Epithelial cell of esophagus (primary cell): Measurements from ENCODE around the gene HPGD.

ENCODE experiments used
- DNase-seq: peaks from one replicate; pipeline ENCODE4 v3.0.0; 2010; ENCODE audit warnings: low read depth
- H3K4me3 ChIP-seq: 2 replicates; pipeline ENCODE4 v1.5.1; 2011; ENCODE audit warnings: mild to moderate bottlenecking, low read length, control low read depth
- CTCF ChIP-seq: IDR thresholded peaks from 2 replicates; pipeline ENCODE4 v1.5.1; 2011; ENCODE audit warnings: low read depth, mild to moderate bottlenecking, low read length, control low read depth, inconsistent platforms; ENCODE audit not compliant: insufficient read depth; ENCODE audit errors: missing control alignments

The HPGD gene

GRCh38 chr4:174531486-174531885 is 9.2 kb upstream of the HPGD start:
- TF ChIP-seq CTCF, result no peak
- no peak overlapping the region for H3K4me3 ChIP-seq
- DNase-seq, result no peak

GRCh38 chr4:174528226-174528625 is 5.9 kb upstream of the HPGD start:
- TF ChIP-seq CTCF, result no peak
- DNase-seq, result peak; percentile 45
- H3K4me3 ChIP-seq, result no peak overlapping the region

GRCh38 chr4:174526731-174527130 is 4.4 kb upstream of the HPGD start:
- TF ChIP-seq CTCF, result no peak
- H3K4me3 ChIP-seq, result no peak overlapping the region
- no peak for DNase-seq

- peak; percentile 60 for DNase-seq
- TF ChIP-seq CTCF, result no peak
- no peak overlapping the region for H3K4me3 ChIP-seq
Observed at GRCh38 chr4:174524242-174524641, 2.0 kb upstream of the HPGD start.

GRCh38 chr4:174523025-174523693 is 871 bp upstream of the HPGD start:
- peak; percentile 8 for DNase-seq
- no peak for TF ChIP-seq CTCF

GRCh38 chr4:174521800-174522182 is 497 bp downstream of the HPGD start:
- H3K4me3 ChIP-seq, result peak overlapping the region; percentile 62
- peak; percentile 35 for TF ChIP-seq CTCF
- DNase-seq, result peak; percentile 50

More at GRCh38 chr4:174523025-174523693, 871 bp upstream of the HPGD start:
- H3K4me3 ChIP-seq, result peak overlapping the region; percentile 62

- H3K4me3 ChIP-seq, result no peak overlapping the region
- TF ChIP-seq CTCF, result no peak
- DNase-seq, result no peak
Observed at GRCh38 chr4:174520660-174521059, 1.6 kb downstream of the HPGD start.
